NCI-H82 (cell line): ENCODE results near the gene TMEM169.
A peak's percentile ranks its signal among the peaks of the same experiment; 100 is the strongest.

Experiments used
- DNase-seq: peaks from one replicate; lab custom pipeline; 2025; lab: John Stamatoyannopoulos, UW

The TMEM169 gene

DNA sequence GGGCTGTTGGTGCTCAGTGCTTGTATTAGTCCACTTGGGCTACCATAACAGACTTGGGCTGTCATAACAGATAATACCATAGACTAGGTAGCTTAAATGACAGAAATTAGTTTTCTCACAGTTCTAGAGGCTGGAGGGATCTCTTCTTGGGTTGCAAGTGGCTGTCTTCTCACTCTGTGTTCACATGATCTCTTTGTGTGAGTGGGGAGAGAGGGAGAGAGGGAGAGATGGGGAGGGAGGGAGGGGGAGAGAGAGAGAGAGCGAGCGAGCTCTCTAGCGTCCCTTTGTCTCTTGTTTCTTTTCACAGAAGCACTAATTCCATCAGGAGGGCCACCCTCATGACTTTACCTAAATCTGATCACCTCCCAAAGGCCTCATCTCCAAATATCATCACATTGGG, 23.0 kb downstream of the TMEM169 start:
- no peak for DNase-seq

DNA sequence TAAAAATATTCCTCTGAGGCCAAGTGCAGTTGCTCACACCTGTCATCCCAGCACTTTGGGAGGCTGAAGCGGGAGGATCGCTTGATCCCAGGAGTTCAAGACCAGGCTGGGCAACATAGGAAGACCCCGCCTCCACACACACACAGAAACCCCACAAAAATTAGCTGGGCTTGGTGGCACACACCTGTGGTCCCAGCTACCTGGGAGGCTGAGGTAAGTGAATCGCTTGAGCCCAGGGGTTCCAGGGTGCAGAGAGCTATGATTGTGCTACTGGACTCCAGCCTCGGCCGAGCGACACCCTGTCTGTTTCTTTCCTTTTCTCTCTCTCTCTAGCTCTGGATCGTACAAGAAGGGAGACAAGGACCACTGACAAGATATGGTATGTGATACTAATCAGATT, 25.6 kb downstream of the TMEM169 start:
- DNase-seq: peak; percentile 61

- DNase-seq: peak; percentile 85
Observed at GRCh38 chr2:216107760-216108159, 26.0 kb downstream of the TMEM169 start.

DNA sequence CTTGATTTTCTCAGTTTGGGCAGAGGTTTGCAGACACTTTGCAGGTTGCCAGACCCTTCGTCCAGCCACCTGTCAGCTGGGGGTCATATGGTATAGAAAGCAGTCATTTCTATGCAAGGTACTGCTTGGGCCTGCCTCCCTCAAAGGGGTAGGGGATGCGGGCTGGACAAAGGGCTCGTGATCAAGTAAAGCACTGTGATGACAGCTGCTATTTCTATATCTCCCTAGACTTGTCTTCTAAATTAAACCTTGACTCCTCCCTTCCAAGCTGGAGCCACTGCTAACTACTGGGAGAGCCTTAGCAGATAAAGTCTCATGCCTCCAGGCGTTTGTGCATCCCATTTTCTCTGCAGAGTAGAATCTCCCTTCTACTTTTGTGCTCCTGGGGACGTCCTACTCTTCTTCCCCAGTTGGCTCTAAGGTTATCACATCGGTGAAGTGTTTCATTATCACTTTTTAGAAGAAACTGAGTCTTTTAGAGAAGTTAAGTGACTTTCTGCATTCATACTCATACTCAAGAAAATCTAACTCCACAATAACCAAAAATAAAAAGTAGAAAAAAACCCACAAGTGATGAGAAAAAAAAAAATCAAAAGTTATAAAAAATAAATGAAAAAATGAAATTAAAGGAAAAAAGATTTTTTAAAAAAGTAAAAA, 26.7 kb downstream of the TMEM169 start:
- DNase-seq: peak; percentile 89

DNA sequence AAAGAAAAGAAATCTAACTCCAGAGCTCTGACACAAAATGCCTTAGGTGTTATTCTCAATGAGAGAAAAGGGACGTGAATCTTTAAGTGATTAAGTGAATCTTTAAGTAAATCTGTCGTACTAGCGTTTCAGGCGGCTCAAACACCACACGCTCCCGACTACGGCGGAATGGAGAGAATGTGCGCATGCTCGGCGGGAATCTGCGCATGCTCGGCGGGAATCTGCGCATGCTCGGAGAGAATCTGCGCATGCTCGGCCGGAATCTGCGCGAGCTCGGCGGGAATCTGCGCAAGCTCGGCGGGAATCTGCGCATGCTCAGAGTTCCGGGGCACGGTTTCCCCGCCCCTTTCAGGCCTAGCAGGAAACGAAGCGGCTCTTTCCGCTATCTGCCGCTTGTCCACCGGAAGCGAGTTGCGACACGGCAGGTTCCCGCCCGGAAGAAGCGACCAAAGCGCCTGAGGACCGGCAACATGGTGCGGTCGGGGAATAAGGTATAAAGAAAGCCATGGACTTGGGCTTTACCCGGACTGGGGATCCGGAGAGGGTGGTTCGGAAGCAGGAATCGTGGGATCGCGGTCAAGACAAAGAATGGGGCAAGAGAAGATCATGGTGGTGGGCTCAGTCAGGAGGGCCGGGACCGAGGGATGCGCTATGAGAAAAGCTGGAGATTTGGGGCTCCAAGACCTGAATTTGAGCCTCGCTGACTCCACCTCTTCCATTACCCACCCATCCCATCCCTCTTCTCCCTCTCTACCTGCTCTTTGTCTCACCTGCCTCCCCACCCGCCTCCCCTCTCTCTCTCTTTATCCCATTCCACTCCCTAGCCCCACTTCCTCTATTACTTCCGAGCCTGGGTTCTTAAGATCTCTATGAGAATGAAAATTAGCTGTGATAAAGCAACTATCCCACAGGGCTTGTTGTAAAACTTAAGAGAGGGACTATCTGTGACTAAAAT, 27.5 kb downstream of the TMEM169 start, which contains the start of gene XRCC5:
Gene XRCC5, plus strand, starts transcription at position 382 of the 955 bp plus-strand sequence. Its CDS starts 89 bp downstream, at position 471.
- DNase-seq: peak; percentile 99

DNA sequence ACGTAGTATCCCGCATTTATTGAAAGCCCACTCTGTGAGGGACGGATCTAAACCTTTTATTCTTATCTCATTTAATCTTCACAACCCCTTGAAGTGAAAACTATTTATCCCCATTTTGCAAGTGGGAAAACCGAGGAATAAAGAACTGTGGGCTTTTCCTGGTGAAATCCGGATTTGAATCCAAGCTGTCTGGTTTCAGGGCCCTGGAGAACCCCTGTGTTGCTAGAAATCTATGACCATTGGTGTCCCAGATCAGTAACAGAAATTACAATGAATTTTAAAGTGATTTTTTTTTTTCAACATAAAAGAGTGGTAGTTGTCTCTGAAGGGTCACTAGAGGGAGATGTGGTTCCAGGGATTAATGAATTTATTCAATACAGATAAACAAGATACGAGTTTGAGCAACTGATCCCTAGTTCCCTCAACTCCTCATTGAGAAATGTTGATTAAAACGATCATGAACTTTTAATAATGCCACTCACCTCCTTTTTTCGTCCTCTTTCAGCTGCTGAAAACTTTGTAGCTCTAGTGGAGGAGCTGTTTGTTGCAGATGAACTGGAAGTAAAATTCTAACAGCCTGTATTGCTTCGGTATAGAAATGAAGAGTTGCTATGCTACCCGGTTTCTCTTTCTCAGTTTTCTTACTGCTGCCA, 28.4 kb downstream of the TMEM169 start:
- peak; percentile 59 for DNase-seq

GRCh38 chr2:216110620-216111019, 28.9 kb downstream of the TMEM169 start:
- DNase-seq: no peak

- DNase-seq: peak; percentile 11
Observed at GRCh38 chr2:216111122-216111521, 29.4 kb downstream of the TMEM169 start.

- no peak for DNase-seq
Observed at GRCh38 chr2:216112926-216113325, 31.2 kb downstream of the TMEM169 start.

GRCh38 chr2:216113572-216113971, 31.9 kb downstream of the TMEM169 start:
- DNase-seq: peak; percentile 48

DNA sequence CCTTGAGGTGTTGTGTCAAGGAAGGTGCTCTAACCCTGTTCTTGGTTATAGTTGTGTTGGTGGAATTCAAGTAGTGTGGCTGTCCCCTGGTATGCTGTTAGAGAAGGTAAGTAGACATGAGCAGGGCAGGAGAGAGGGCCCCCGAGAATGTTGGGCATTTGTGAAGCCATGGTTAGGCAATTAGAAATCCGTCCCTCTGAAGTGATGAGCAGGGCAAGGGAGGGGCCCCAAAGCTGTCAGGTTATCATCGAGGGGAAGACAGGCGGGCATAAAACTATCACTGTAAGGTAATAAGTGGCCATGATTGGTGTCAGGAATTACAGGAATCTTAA, 32.6 kb downstream of the TMEM169 start:
- no peak for DNase-seq

DNA sequence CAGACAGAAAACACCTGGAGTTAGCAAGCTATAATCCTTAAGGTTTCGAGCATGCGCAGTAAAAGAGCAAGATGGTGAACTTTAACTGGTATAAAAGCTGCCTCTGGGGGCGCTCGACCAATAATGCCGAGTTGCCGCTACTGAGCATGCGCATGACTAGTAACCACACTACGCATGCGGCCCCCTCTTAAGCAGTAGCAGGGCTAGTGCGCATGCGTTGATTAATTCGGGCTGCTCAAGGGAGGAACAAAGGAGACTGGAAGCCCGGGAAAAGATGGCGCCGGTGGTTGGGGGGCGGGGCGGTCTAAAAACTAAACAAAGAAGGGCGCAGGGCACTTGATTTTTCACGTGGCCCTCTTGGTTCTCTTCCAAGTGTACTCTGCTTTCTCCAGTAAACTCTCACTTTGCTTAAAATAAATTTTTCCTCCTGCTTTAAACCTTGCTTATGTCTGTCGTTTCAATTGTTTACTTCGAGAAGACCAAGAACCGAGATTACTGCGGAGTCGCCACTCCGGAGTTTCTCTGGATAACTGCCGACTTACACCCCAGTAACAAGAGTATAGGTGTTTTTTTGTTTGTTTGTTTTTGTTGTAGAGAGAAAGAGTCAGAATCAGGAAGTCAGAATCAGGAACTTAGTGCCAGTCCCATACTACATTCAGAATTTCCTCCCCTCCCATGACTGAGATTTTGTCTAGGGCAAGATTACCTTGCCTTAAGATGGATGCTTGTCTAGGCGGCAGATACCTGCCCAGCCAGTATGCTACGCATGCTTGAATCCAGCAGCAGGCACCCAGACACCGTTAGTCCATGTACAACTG, 33.2 kb downstream of the TMEM169 start:
- DNase-seq: peak; percentile 100

- DNase-seq: peak; percentile 67
Observed at GRCh38 chr2:216116418-216116817, 34.7 kb downstream of the TMEM169 start.

DNA sequence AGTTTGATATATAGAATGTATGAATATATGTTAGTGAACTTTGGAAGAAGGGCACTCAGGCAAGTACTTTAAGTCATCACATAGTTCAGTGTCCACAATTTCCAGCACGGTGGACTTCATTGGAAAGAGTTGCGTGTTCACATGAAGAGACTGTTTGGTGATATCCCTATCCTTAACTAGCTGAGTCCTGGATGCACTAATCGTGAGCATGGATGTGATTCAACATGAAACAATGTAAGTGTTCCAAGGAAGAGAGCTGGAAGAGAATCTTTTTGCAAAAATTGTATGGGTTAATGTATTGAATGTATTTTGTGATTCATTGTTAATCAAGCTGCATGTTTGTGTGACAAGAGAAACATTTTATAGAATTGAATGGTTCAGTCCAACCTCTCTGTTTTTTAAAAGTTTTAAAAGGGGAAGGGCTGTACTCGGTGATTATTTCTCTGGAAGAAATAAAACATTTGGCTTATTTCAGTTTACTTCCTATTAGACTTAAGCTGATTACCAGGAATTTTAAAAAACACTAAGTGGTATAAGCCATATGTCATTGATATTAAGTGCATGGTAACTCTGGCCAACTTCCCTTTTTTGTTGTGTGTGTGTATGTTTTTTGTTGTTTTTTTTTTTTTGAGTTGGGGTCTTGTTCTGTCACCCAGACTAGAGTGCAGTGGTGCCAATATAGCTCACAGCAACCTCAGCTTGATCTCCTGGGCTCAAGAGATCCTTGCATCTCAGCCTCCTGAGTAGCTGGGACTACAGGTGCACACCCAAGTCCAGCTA, 36.0 kb downstream of the TMEM169 start:
- no peak for DNase-seq

GRCh38 chr2:216118474-216118873, 36.8 kb downstream of the TMEM169 start:
- no peak for DNase-seq

- DNase-seq: no peak
Observed at GRCh38 chr2:216119146-216119545, 37.4 kb downstream of the TMEM169 start.

DNA sequence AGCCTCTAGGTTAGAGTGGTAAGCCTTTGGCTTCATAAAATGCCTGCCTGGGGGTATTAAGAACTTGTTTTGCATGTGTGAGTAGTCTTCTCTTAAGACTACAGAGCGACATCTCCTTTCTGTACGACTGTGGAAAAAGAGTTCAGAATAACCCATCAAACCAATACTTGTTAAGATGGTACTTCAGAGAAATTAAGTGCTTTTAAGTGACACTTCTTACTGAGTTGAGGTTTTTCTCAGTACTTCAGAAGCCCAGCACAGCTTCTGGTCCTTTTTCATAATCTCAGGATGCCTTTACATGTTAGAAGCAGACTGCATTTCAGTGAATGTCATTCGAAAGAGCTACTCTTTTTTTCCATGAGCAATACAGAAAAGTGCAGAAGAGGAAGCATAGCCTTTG, 38.3 kb downstream of the TMEM169 start:
- no peak for DNase-seq

- DNase-seq: no peak
Observed at GRCh38 chr2:216121255-216121654, 39.5 kb downstream of the TMEM169 start.

GRCh38 chr2:216126943-216127342, 45.2 kb downstream of the TMEM169 start:
- no peak for DNase-seq

- peak; percentile 18 for DNase-seq
Observed at GRCh38 chr2:216130346-216130971, 48.7 kb downstream of the TMEM169 start.
